Endothelial cell of umbilical vein (primary cell): Measurements from ENCODE around the gene SPINK4. TPM values are rescaled to one million over a fixed set of nuclear protein-coding genes. Genes with fewer than 3 reads are reported as not detected.

Experiments
- BruUV-seq: library from RNA; stranded (reverse); fragments of 400-500 nt; replicated peaks from 2 replicates; lab custom pipeline; 2021; lab: Mats Ljungman, UMichigan
- CTCF ChIA-PET: fragments of 300-600, 350-600 bp; sonication (Branson Sonifier 250); formaldehyde crosslinking; loops from one replicate; lab custom pipeline; 2021; ENCODE audit warnings: antibody characterized with exemption, inconsistent platforms; lab: Charles Lee
- POLR2A ChIA-PET: fragments of 300-600, 350-600 bp; sonication (Branson Sonifier 250); formaldehyde crosslinking; loops from one replicate; lab custom pipeline; 2021; ENCODE audit warnings: antibody characterized with exemption, inconsistent platforms; lab: Charles Lee
- DNase-seq: peaks from one replicate; pipeline ENCODE4 v3.0.0-alpha.2; 2011; ENCODE audit warnings: low read depth, low spot score
- FAIRE-seq: peaks from 2 replicates; lab custom pipeline; 2011; peaks lifted over from hg19 to GRCh38; lab: Jason Lieb, UNC
- H2AFZ ChIP-seq: 2 replicates; pipeline ENCODE4 v1.6.0; 2012; ENCODE audit warnings: low read depth, low read length, control low read depth, inconsistent platforms
- H3K27ac ChIP-seq: 2 replicates; pipeline ENCODE4 v1.5.1; 2011; ENCODE audit warnings: low read depth, mild to moderate bottlenecking, control low read depth, low read length, moderate library complexity; ENCODE audit not compliant: insufficient read depth
- H3K27me3 ChIP-seq, 2 experiments: 2 replicates each; pipeline versions ENCODE4 v1.6.0 to v1.6.1; 2011; ENCODE audit warnings: low read length in 2 of 2, mixed read lengths in 1 of 2; ENCODE audit not compliant: control insufficient read depth in 2 of 2, insufficient read depth in 2 of 2
- H3K36me3 ChIP-seq, 2 experiments: 2 replicates in 1 of 2; 3 replicates in 1 of 2; pipeline ENCODE4 v1.5.1; 2011; ENCODE audit warnings: low read length in 2 of 2, mild to moderate bottlenecking in 1 of 2, moderate library complexity in 1 of 2; ENCODE audit not compliant: control insufficient read depth in 2 of 2, insufficient read depth in 2 of 2; ENCODE audit errors: extremely low read depth in 1 of 2
- H3K4me1 ChIP-seq: 3 replicates; pipeline ENCODE4 v1.5.1; 2011; ENCODE audit warnings: mild to moderate bottlenecking, low read length; ENCODE audit not compliant: control insufficient read depth, insufficient read depth; ENCODE audit errors: extremely low read depth
- H3K4me2 ChIP-seq: 2 replicates; pipeline ENCODE4 v1.6.1; 2011; ENCODE audit warnings: low read length, control low read depth, mixed read lengths; ENCODE audit not compliant: insufficient read depth
- H3K4me3 ChIP-seq, 3 experiments: fragments of 200-600 bp in 1 of 3; sonication (generic), shearing (Covaris generic) in 1 of 3; replicated peaks in 1 of 3; 2 replicates each; pipeline ENCODE4 v1.5.1; 2011 to 2016; ENCODE audit warnings: control low read depth in 3 of 3, low read length in 3 of 3, mild to moderate bottlenecking in 2 of 3, inconsistent platforms in 1 of 3, low read depth in 1 of 3, moderate library complexity in 1 of 3; ENCODE audit not compliant: insufficient read depth in 1 of 3
- H3K79me2 ChIP-seq: 2 replicates; pipeline ENCODE4 v1.6.0; 2012; ENCODE audit warnings: low read length, inconsistent platforms; ENCODE audit not compliant: control insufficient read depth, insufficient read depth
- H3K9ac ChIP-seq: replicated peaks from 2 replicates; pipeline ENCODE3; 2011; ENCODE audit warnings: low read length, control low read depth; ENCODE audit not compliant: insufficient read depth; ENCODE audit errors: extremely low read depth
- H3K9me1 ChIP-seq: replicated peaks from 3 replicates; pipeline ENCODE4 v1.6.0; 2011; ENCODE audit warnings: mild to moderate bottlenecking, low read length; ENCODE audit not compliant: control insufficient read depth, insufficient read depth; ENCODE audit errors: extremely low read depth
- H3K9me3 ChIP-seq: replicated peaks from 2 replicates; pipeline ENCODE4 v1.5.1; 2012; ENCODE audit warnings: low read length, inconsistent platforms; ENCODE audit not compliant: control insufficient read depth, insufficient read depth
- H4K20me1 ChIP-seq: replicated peaks from 2 replicates; pipeline ENCODE3; 2011; ENCODE audit warnings: mild to moderate bottlenecking, low read length; ENCODE audit not compliant: control insufficient read depth, insufficient read depth; ENCODE audit errors: extremely low read depth
- CTCF ChIP-seq, 2 donors: IDR thresholded peaks; 1 replicate in 1 of 2; 2 replicates in 1 of 2; pipeline ENCODE4 v1.5.1; 2011; ENCODE audit warnings: low read length in 2 of 2, mild to moderate bottlenecking in 2 of 2, moderate library complexity in 2 of 2, control low read depth in 1 of 2, inconsistent platforms in 1 of 2, low read depth in 1 of 2; ENCODE audit not compliant: insufficient read depth in 1 of 2; ENCODE audit errors: extremely low read depth in 1 of 2
- EZH2 ChIP-seq: IDR thresholded peaks from 2 replicates; pipeline ENCODE4 v1.6.1; 2012; ENCODE audit warnings: borderline replicate concordance, low read depth, mild to moderate bottlenecking, moderate library complexity, low read length, inconsistent platforms; ENCODE audit not compliant: severe bottlenecking
- FOS ChIP-seq: IDR thresholded peaks from 2 replicates; pipeline ENCODE4 v1.6.1; 2011; ENCODE audit warnings: mild to moderate bottlenecking, low read length, moderate library complexity, borderline replicate concordance; ENCODE audit not compliant: insufficient read depth
- GATA2 ChIP-seq: IDR thresholded peaks from 2 replicates; pipeline ENCODE4 v1.7.0; 2011; ENCODE audit warnings: low read depth, mild to moderate bottlenecking, moderate library complexity, mixed read lengths, low read length; ENCODE audit not compliant: insufficient read length, insufficient read depth
- JUN ChIP-seq: IDR thresholded peaks from 2 replicates; pipeline ENCODE4 v1.6.1; 2011; ENCODE audit warnings: borderline replicate concordance, low read depth; ENCODE audit not compliant: insufficient read length, insufficient read depth
- MYC ChIP-seq: IDR thresholded peaks from one replicate; pipeline ENCODE4 v1.6.1; 2011; ENCODE audit warnings: mild to moderate bottlenecking, low read depth, low read length
- POLR2A ChIP-seq: IDR thresholded peaks from 2 replicates; pipeline ENCODE4 v1.6.1; 2012; ENCODE audit warnings: low read depth, mild to moderate bottlenecking, control low read depth, low read length
- POLR2AphosphoS5 ChIP-seq: IDR thresholded peaks from 2 replicates; pipeline ENCODE4 v1.6.1; 2012; ENCODE audit warnings: low read depth, mild to moderate bottlenecking, control low read depth, low read length, moderate library complexity; ENCODE audit not compliant: insufficient read depth
- dilution Hi-C: fragments of 300-500 bp; cut with MboI; formaldehyde crosslinking; loops from one replicate; pipeline ENCODE4 v1.15.0; 2019; ENCODE audit warnings: low sequenced_read_pairs; ENCODE audit not compliant: extremely low pct_ligation_motif_present
- intact Hi-C: fragments of 100-400 bp; cut with micrococcal nuclease; formaldehyde crosslinking; loops from one replicate; pipeline ENCODE4 v1.10.0; 2022
- polyA plus RNA-seq, 4 experiments: library from polyadenylated mRNA; depleted of rRNA in 3 of 4; stranded (reverse) in 3 of 4; unstranded in 1 of 4; fragments of >200 nt; gene quantifications; 2 replicates each; pipeline versions ENCODE4 v1.2.1 to v1.2.3, GENCODE V29; 2011 to 2012; ENCODE audit warnings: missing spikeins in 1 of 4
- total RNA-seq: library from RNA; stranded (reverse); gene quantifications from 2 replicates; pipeline ENCODE4 v1.2.3, GENCODE V29; 2021
- TF ChIP-seq, protein P1 (sequence below): IDR thresholded peaks from 2 replicates; pipeline ENCODE4 v1.6.1; 2011; ENCODE audit not compliant: insufficient read depth, insufficient read length

The SPINK4 gene
- total and polyA plus RNA-seq, 2 donors (not counting 3 experiments of a cell fraction or from before 2014, with no cell fraction given) = not detected

- Histone ChIP-seq H3K79me2 (peaks cover 30% of the 10 kb centered on the region), H3K9me3 (no peaks in the 10 kb centered on the region), H3K4me2 (peak overlapping the region; percentile 95), H3K9me1 (no peaks in the 10 kb centered on the region), H3K9ac (peak overlapping the region; percentile 100), H3K4me1 (peaks cover 13% of the 10 kb centered on the region), H3K27me3 (no peaks in the 10 kb centered on the region), H3K36me3 (peaks cover 0 to under 1% of the 10 kb centered on the region in 2 experiments), H3K4me3 (peak overlapping the region in 2 of 3 experiments; percentile 57 to 79), H3K27ac (peak overlapping the region; percentile 92), H4K20me1 (no peaks in the 10 kb centered on the region), H2AFZ (no peak overlapping the region)
- dilution Hi-C loops = no loop called here
- intact Hi-C loops = loop anchor here (5.0 kb wide), 3 partner anchors 63 to 433 kb away; partner anchors contain the start of gene AQP7
- BruUV-seq = no TSS peak
- CTCF ChIA-PET = interaction anchor here (0.6 to 2.8 kb wide), 11 partner anchors 16 to 228 kb away, joined by 3 to 31 read pairs (median 5); no protein-coding TSS in a partner anchor
- FAIRE-seq (no peak), DNase-seq (peak; percentile 23)
- POLR2A ChIA-PET = interaction anchor here (0.7 to 1.6 kb wide), 6 partner anchors 16 to 265 kb away, joined by 3 to 10 read pairs (median 4); partner anchors contain the start of genes BAG1, CHMP5 and NOL6
- no peak for TF ChIP-seq MYC
- no peak for TF ChIP-seq EZH2
- no peak for TF ChIP-seq POLR2AphosphoS5
- no peak for TF ChIP-seq POLR2A
- no peak for TF ChIP-seq CTCF (IDR thresholded peaks at IDR 0.05; ENCODE audit: extremely low read depth in 1 of 2, insufficient read depth in 1 of 2, low read depth in 1 of 2, low read length in 2 of 2)
- TF ChIP-seq GATA2 = no peak
- no peak for TF ChIP-seq JUN
- no peak for TF ChIP-seq FOS
- TF ChIP-seq, protein P1, sequence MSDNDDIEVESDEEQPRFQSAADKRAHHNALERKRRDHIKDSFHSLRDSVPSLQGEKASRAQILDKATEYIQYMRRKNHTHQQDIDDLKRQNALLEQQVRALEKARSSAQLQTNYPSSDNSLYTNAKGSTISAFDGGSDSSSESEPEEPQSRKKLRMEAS = no peak
Measured at GRCh38 chr9:33289496-33289895, 49.5 kb downstream of the SPINK4 start.
